GM19452 (cell line): ENCODE measurements around the gene DAP.
A peak's percentile ranks its signal among the peaks of the same experiment; 100 is the strongest.

Source experiments
- ATAC-seq: cut with Tn5 transposase; IDR thresholded peaks from one replicate; pipeline ENCODE4 v1.9.1; 2021; ENCODE audit not compliant: unreplicated experiment

Gene DAP

DNA sequence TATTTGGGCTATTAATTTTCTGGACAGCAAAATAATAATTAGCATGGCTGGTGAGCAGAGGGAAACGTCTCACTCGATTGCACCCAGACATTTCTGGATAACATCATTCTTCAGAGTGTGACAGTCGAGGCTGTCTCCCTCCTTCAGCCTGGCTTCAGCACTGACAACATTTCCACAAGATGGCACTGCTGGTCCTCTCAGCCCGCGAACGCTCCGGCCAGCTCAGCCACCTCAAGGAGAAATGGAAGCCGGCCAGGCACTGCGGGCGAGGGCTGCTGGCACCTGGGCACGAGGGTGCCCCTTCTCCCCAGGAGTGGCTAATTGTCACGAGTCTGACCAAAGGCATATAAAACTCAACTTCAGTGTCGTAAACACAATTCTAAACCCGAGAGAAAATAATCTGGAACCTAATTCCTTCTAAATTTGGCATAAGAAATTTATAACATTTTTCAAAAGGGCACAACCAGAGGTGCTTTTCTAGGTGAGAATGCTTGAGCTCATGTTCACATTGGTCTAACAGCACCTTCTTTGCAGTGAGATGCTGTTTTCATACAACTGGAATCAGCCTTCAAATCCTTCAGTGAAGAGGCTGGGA, 65.9 kb downstream of the DAP start:
- peak; percentile 32 for ATAC-seq

DNA sequence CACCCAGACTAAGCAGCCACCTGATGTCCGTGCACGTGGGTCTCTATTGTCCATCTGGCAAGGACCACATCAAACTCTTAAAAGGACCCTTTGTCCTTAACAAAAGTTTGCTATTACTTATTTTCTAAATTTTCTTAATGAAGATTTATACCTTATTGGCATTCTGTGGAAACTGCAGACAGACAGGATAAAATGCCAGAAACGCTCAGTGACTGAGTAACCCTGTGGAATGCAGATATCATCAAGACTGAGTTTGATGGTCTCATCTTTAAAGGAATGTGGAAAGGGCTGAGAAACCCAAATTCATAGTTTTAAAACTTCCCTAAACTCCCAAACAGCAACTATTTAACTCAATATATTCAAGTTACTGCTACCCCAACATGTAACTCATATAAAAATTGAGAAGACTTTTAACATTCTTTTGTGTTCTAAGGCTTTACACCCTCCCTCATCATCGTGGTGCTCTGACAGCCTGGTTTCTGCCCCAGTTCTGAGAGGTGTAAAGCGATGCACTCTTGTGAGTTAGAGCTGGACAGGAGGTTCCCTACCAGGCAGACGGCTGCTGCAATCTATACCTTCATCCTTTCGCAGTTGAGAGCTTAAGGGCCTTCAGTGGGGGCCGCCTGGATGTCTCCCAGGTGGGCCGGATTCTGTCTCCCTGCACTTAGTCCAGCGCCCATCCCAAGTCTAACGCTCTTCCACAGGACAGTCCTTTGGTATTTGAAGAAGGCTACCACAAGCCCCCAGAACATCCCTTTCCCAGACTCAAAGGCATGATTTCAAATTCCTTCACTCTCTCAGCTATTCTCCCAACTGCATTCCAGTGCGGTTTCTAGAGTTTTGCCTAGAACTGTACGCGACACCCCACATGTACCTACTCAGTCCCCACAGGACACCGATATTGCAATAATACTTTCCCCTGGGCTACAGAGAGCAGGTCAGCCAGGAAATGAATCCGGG, 68.9 kb downstream of the DAP start:
- ATAC-seq, result no peak

DNA sequence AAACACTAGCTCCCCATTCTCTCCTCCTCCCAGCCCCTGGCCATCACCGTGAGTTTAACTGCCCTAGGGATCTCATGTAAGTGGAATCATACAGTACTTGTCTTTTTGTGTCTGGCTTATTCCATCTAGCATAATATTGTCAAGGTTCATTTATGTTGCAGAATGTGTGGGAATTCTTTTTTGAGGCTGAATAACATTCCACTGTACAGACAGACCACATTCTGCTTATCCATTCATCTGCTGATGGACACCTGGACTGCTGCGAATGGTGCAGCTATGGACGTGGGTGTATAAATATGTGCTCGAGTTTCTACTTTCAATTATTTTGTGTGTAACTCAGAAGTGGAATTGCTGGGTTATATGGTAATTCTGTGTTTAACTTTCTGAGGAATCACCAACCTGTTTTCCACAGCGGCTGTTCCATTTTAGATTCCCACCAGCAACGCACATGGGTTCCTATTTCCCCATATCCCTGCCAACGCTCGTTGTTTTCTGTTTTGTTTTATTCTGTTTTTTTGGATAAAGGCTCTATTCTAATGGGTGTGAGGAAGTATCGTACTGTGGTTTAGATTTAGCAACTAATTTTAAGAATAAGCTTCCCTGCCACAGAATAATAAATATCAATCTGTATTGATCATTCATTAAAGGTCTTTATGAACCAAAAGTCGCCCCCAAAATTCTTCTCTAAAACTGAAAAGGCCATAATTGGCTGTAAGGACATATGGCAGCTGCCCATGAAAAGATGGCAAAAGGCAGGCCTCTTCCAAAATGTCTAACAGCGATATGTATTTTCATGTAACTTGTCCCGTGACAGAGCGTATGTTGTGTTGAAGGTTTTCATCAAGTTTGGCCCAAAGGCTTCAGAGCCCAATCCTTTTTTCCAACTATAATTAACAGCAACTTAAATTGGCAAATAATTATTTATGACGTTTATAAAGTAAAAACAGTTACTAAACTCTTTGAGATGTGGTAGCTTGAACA, 70.3 kb downstream of the DAP start:
- ATAC-seq, result no peak

DNA sequence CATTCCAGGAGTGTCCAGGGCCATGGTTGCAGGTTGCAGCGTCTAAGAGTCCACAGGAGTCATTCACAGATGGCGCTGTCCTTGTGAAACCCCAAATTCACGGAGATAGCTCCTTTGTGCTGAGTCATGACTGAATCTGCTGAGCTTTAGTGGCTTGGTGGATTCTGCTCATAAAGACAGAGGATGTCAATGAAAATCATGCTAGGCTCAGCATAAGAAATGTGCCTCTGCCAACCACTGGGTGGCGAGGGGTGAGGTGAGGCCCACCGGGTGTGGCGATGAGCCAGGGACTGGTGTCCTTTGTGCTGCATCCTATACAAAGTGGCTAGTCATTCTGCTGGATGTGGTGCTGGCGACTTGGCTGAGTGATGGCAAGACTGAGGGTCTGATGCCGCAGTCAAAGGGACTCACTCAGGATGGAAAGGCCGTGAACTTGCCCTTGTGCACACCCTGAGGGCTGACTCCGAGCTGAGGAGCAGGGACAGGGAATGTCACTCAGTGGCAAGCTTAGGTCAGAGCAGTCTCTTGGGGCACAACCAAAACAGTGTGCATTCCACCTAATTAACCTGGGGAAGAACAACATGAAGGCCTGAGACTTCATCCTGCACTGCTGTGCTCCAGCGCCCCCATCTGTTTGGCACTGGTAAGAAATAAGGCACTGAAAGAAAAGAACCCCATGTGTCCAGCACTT, 71.5 kb downstream of the DAP start:
- ATAC-seq, result no peak

DNA sequence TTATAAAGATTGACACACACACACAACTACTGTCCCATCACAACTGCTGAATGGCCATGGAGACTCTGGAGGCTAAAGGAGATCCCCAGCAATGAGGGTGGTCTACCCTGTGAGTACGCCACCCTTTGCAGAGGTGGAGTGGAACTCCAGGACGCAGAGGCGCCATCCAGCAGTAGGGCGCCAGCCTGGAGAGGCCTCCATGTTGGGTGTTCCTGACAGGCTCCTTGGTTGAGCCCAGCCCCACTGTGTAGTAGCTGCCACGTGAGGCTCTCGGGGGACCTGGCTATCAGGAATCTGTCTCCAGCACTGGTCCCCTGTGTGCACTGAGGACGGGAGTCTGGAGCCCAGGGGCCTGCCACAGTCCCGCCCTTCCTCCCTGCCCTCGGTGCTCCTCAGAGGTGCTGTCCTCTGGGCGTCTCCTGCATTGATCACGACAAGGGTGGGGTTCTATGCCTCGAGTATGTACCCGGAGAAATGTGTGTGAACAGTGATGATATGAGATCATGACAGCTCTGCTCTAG, 72.3 kb downstream of the DAP start:
- no peak for ATAC-seq

DNA sequence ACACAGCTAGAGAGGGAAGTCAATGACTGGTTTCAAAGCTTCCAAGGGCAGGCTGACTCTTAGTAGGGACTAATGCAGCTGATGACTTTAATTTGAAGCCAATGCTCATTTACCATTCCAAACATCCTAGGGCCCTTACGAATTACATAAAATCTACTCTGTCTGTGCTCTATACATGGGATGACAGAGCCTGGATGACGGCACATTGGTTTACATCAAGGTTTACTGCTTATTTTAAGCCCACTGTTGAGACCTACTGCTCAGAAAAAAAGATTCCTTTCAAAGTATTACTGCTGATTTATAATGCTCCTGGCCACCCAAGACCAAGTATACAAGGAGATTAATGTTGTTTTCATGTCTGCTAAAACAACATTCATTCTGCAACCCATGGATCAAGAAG, 74.1 kb downstream of the DAP start:
- no peak for ATAC-seq

DNA sequence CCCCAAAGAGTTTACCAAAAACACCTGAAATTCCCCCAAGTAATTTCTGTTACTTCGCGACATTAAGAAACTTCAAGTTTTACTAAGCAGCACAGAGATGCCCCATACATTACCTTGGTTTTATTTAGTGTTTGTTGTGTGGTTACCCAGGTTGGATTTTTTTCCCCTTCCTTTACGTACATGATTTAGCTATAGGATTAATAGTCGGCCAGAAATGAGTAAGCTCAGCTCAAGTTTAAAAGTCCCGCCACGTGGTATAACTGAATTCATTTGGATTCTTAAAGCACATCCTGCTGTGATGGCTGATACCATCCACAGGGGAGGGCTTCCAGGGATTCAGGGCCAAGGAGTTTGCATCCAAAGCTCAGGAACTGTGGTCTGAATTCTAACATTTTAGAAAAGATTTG, 75.9 kb downstream of the DAP start:
- ATAC-seq, result peak; percentile 80

DNA sequence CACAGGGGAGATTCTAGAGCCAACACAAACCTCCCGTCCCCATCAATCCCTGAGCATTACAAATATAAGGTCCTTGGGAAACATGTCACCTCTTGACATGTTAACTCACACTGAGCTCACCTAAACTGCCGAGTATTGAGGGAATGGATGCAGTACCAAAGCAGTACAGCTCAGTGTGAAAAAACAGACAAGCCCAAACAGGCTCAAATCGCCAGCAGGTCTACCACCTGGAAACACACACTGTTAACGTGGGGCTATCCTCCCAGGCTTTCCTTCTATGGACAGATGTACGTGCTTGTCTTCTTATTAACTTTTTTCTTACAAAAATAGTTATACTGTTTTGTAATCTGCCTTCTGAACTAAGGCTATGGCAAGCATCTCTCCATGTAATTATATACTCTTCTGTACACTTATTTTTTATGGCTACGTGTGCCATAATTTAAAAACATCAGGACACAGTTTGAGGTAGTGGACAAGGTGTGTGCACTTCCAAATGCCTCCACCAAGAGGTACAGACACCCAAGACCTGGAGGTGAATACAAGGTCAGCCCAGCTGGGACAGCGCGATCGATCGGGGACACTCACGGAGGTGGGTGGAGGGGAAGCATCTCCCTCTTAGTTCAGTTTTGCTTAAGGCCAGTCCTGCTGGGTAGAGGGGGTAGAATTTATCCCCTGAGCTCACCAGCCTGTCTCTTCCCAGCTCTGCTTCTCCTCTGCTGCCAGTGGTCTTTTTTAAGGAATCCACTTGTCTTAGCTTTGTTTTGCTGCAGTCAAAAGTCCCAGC, 76.5 kb downstream of the DAP start:
- peak; percentile 36 for ATAC-seq

DNA sequence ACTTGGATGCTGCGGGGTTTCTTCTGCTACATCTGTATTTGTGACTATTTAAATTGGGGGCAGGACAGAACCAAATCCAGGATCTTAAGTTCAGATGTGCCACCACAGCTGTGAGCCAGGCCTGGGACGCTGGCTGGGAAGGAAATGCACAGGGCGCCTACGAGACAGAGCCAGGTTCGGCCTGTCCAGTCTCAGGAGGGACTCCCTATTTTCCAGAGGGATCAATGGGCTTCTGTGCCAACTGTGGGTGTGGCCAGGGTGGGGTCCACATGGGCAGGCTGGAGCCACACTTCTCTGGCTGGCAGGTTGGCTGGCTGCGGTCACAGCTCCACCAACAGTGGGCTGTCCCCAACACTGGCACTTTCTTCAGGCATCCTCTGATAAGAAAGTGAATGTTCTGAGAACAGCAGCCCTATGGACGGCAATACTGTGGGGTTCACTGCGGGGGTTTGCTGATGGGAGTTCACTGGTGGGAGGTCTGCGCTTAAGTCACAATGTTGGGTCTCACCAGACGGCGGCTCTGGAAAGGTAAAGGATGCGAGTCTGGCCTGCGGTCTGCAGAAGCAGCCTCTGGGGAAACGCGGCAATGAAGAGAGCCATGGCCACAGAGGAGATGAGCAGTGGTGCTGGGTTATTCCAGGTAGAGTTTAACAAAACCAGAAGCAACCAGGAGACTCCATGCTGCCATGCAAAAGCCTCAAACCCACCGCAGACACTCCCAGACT, 78.1 kb downstream of the DAP start:
- ATAC-seq, result no peak

DNA sequence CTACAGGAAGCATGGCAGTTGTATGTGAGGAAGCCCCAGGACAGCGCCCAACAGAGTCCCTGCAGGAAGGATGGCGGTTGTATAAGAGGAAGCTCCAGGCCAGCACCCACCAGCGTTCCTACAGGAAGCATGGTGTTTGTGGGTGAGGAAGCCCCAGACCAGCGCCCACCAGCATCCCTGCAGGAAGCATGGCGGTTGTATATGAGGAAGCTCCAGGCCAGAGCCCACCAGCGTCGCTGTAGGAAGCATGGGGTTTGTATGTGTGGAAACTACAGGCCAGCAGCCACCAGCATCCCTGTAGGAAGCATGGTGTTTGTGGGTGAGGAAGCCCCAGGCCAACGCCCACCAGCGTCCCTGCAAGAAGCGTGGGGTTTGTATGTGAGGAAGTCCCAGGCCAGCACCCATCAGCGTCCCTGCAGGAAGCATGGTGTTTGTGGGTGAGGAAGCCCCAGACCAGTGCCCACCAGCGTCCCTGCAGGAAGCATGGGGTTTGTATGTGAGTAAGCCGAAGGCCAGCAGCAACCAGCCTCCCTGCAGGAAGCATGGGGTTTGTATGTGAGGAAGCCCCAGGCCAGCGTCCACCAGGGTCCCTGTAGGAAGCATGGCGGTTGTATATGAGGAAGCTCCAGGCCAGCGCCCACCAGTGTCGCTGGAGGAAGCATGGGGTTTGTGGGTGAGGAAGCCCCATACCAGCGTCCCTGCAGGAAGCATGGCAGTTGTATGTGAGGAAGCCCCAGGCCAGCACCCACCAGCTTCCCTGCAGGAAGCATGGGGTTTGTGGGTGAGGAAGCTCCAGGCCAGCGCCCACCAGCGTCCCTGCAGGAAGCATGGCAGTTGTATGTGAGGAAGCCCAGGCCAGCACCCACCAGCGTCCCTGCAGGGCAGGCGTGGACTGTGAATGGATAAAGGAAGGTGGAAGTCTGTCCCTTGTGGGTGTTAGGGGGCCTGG, 79.0 kb downstream of the DAP start:
- ATAC-seq, result no peak

DNA sequence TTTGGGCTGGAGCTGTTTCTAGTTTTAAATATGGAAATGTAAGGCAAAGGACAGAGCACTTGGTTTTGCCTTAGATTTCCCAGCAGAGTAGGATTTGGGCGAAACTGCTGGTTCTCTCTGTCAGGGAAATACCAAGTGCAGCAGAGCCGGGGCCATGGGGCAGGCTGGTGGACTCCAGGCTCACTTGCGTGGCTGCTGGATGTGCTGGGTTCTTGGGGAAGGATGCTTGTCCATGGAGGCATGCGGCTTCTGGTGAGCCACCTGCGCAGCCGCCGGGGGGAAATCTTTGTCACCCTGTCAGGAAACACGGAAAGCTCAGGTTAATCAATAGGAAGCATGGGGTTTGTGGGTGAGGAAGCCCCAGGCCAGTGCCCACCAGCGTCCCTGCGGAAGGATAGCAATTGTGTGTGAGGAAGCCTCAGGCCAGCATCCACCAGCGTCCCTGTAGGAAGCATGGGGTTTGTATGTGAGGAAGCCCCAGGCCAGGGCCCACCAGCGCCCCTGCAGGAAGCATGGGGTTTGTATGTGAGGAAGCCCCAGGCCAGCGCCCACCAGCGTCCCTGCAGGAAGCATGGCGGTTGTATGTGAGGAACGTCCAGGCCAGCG, 80.1 kb downstream of the DAP start:
- no peak for ATAC-seq

DNA sequence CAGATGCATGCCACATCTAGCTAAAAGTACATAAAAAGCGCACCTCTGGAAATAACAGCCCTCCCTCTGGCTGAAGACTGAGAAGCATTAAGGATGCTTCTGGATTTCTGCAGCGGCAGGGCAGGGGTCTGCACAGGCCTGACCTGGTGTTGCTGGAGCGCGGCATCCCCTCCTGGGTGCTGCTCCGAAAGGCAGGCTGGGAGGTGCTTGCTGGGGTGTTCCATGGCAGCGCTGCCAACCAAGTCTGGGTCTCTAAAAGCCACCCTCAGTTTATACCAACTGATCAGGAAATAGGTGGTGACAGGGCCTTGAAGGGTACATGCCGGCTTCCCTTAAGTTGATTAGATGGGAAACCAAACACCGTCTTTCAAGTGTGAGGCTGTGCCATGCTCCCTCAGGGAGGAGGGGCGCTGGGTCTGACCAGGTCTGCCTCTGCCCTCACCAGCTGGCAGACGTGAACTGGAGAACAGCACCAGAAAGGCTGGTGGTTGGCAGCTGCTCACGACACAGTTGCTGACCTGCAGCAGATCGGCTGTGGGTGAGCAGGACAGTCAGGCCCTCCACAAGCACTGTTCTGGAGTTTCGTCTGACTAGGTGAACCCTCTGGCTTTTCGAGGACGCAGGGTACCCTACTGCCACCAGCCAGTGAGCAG, 81.6 kb downstream of the DAP start:
- no peak for ATAC-seq

DNA sequence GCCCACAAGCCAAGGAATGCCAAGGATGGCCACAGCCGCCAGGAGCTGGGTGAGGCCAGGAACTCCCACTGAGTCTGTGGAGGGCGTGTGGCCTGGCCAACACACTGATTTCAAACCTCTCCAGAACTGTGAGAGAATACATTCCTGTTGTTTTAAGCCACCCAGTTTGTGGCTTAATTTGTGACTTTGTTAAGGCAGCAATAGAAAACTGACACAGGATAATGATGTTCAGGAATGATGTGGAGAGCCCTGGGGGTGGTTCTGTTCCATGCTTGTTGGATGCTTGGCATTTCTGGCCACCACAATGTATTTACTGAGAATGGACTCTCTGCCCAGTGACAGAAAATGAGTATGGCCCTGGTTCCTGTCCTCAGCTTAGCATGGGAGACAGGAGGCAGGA, 82.8 kb downstream of the DAP start:
- ATAC-seq, result no peak

DNA sequence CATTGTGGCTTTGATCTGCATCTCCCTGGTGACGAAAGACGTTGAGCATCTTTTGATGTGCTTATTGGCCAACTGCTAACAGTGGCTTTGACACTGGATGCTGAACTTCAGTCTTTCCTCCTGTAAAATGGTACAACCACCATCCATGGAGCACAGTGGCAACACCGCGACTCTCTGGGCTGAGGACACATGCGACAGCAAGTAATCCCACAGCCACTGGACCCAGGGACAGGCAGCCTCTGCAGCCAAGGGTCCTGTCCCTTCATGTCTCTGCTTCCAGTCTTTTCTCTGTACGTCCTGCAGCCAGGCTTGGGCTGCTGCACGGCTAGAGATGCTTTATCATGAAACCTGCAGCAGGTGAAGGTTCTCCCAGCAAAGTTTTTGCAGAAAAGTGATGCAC, 83.5 kb downstream of the DAP start:
- no peak for ATAC-seq

DNA sequence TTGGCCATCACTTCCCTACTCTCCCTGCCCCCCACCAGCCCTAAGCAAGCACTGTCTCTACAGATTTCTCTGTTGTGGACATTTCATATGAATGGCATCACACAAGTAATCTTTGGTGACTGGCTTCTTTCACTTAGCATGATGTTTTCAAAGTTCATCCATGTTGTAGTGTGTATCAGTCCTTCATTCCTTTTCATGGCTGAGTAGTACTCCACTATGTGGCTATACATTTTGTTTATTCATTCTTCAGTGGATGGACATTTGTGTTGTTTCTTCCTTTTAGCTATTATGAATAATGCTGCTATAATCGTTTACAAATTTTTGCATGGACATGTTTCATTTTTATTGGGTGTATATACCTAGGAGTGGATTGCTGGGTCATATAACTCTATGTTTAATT, 84.1 kb downstream of the DAP start:
- no peak for ATAC-seq

DNA sequence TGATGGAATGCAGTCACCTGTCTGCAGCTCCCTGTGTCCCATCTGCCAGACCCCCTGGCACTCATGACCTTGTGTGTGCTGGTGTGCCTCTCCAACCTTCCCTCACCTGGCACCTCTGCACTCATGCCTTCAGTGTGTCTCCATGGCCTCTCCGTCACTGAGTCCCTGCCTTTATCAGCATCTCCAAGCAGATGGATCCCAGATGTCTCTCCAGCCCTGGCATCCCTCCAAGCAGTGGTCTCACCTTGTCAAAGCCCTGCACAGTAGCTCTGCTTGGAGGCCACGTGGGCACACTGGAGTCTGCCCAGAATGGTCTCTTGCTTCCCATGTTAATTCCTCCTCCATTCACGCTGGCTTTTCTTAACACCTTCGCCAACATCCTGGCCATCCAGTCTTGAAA, 84.8 kb downstream of the DAP start:
- ATAC-seq, result no peak

DNA sequence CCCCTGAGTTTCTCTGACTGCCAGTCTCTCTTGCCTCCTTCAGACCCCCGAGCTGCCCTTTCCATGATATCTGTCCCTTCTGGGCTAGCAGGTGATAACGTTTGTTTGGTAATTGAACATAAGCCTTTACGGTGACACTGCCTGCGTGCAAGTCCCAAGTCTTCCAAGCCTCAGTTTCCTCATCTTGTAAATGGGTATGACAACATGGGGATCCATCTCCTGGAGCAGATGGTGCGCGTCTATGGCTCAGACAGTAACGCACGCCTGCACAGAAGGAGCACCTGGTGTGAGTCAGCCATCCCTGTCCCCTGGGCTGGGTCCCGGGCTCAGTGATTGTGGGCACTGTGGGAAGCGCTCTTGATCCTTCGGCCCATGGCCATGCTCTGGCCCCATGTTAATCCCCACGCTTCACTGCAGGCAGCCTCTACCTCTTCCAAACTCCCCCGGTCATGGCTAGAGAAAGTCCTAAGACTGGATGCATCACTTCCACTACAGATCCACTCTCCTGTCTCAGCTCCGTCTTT, 85.8 kb downstream of the DAP start:
- ATAC-seq, result no peak
